GM19099 (cell line): ENCODE results near the gene PTTG1IP2.

Experiments used
- POLR2A ChIP-seq: IDR thresholded peaks from 3 replicates; pipeline ENCODE4 v1.6.1; 2011; ENCODE audit warnings: low read depth; ENCODE audit not compliant: insufficient read length; ENCODE audit errors: extremely low read depth

The PTTG1IP2 gene

DNA sequence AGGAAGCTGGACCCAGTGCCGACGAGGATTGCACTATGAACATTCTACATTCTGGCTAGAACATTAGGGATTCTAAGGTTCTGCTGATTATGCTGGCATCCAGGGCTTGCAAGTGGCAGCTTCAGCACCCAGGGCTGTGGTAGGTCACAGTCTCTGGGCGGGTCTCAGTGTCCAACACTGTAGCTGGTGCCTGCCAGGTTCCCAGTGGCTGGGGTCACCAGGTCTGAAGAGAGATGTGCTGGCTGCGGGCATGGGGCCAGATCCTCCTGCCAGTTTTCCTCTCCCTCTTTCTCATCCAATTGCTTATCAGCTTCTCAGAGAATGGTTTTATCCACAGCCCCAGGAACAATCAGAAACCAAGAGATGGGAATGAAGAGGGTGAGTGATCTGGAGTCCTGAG, at the start of gene PTTG1IP2:
TSS of gene PTTG1IP2 (plus strand) at position 86 of the 400 bp plus-strand sequence. CDS start at position 234, 148 bp downstream.
- no peak for TF ChIP-seq POLR2A

DNA sequence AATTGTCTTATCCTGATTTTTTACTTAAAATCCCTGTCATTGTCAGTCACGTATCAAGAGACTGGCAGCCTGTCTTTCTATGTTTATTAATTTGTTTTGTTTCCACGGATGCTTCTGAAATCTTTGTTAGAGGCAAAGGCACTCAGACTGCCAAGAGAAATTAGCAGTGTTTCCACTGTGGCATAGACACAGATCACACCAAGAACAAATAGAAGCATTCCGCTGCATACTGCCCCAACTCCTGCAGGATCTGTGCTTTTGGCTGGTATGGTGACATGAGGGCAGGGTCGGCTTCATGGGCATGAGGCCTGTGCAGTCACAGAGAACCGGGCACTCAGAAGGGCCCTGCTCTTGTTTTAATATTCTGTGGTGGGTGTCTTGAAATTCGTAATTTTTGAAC, 47.8 kb upstream of the PTTG1IP2 start:
- no peak for TF ChIP-seq POLR2A

DNA sequence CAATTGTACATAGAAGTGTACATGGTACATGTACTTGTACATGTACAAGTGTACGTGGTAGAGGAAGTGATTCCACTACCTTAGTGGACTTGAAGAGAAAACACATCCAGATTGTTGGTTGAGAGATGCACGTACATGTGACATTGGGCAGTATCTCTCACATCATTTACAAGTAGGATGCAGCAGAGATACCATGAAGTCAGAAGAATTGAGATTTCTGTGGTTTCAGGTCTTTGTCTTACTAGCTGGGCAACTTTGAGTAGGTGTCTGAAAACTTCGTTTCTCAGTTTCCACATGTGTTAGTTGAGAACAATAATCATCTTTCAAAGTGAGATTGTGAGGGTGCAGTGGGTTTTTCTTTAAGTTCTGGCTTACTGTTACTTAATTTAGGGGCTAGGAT, 44.7 kb upstream of the PTTG1IP2 start:
- TF ChIP-seq POLR2A: no peak

GRCh38 chr7:90425376-90425775, 44.1 kb upstream of the PTTG1IP2 start:
- TF ChIP-seq POLR2A: no peak

GRCh38 chr7:90430614-90431460, 38.6 kb upstream of the PTTG1IP2 start:
- TF ChIP-seq POLR2A: no peak

- TF ChIP-seq POLR2A: no peak
Observed at GRCh38 chr7:90432752-90433151, 36.7 kb upstream of the PTTG1IP2 start.

DNA sequence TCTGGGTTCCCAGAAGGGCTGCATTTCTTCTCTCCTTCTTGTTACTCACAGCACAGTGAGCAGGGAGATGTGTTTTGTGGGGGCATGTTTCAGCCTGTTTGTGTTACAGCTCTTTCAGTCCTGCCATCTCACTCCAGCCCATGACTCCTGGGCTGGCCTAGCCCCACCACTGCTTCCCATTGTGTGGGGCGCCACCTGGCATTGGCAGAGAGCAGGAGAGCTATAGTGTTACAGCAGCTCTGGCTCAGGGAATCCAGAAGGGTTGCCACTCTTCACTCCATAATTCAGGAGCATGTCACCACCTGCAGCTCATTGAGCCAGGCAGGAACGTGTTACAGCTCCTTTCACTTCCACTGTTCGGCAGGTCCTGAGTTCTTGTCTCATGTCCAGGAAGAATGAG, 36.2 kb upstream of the PTTG1IP2 start:
- TF ChIP-seq POLR2A: no peak

DNA sequence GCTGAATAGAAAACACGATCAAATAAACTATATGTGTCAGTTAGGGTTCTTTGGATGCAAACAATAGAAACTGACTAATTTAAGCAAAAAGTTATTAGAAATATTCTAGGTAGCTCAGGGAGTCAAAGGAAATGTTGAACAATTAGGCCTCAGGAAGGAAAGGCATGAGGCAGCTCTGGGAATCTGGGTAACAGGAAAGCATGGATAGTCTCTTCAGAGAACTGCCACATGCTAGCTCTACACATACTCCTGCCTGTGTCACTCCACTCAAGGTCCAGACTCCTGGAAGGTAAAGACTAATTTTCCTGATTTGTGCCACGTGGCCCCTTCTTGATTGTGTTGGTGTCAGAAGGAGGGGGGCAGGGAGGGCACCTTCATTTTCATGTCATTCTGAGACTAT, 23.8 kb upstream of the PTTG1IP2 start:
- TF ChIP-seq POLR2A: no peak

GRCh38 chr7:90446137-90446899, 23.1 kb upstream of the PTTG1IP2 start:
- no peak for TF ChIP-seq POLR2A

- TF ChIP-seq POLR2A: no peak
Observed at GRCh38 chr7:90453259-90453891, 16.1 kb upstream of the PTTG1IP2 start.

- no peak for TF ChIP-seq POLR2A
Observed at GRCh38 chr7:90453931-90454330, 15.5 kb upstream of the PTTG1IP2 start.

DNA sequence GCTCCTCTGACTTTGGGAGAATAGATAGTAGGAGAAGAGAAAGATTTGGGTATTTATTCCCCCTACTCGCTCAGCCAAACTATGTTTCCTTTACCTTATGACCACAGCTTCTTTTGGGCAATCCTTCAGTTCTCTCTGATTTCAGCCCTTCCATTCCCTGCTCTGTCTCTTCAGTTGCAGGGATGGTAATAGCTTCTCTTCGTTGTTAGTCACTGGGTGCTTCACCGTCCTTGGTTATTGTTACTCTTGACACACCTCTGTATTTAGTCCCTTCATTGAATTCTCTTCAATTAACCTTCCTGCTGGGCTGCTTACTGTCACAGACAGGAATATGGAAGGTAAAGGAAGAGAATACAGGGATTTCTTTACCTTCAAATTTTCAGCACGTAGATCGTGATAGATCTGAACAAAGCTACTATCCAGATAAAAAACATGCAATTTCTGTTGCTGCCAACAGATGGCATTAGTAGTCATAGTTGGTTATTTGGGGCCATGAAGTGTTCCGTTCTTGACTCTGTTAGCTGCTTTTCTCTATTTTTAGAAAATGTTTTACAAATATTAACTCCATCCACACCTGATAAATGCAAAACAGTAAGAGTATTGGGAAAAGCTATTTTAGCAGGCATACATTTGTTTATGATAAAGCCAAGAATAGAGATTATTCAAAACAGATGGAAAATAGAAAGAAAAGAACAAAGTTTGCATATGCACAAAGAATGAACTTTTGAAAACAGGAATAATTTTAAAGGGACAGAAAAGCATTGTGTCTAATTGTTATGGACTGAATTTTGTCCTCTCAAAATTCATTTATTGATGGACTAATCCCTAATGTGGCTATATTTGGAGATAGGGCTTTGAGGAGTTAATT, 14.0 kb upstream of the PTTG1IP2 start:
- no peak for TF ChIP-seq POLR2A

DNA sequence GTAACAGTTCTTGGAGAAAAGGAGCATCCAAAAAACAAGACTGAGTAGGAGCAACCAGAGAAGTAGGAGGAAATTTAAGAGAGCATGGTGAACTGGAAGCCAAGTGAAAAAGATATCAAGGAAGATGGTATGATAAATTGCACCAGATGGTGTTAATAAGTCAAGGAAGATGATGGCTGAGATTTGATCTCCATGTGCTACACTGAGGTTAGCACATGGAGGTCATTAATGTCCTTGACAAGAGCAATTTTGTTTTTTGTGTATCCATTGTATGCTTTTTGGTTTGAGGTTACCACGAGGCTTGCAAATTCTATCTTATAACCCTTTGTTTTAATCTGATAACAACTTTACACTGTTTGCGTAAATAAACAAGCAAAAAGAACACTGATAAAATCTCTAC, 11.3 kb upstream of the PTTG1IP2 start:
- no peak for TF ChIP-seq POLR2A

- no peak for TF ChIP-seq POLR2A
Observed at GRCh38 chr7:90459888-90460287, 9.6 kb upstream of the PTTG1IP2 start.

DNA sequence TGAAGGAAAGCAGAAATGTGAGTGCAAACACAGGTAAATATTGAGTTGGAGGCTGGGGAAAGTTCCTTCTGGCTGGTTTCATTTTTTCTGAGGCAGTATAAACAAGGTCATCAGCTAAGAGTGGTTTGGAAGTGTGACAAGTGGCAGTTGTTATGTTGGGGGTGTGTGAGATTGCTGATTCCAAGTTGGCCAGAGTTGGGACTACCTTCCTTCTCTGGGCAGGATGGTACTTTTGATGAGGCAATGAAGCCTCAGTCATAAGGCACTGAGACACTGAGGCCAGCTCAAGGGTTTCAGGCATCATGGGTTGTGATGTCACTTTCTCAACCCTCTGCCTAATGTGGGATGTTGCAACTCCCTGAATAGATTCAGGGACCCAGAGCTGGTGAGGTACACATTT, 8.2 kb upstream of the PTTG1IP2 start:
- no peak for TF ChIP-seq POLR2A
